Sigmoid colon (tissue), 4 donors: ENCODE measurements around the gene TIMM10.

Source experiments
- CTCF ChIP-seq, 4 experiments: fragments of 450-650 bp in 3 of 4; fragments of 200-600 bp in 1 of 4; IDR thresholded peaks; one replicate each; pipeline ENCODE4 v1.5.1; 2016 to 2019; ENCODE audit warnings: antibody characterized with exemption in 4 of 4, mild to moderate bottlenecking in 3 of 4, moderate library complexity in 2 of 4
- POLR2AphosphoS5 ChIP-seq, 4 donors: sonication (generic); formaldehyde crosslinking; IDR thresholded peaks; one replicate each; pipeline ENCODE4 v1.6.1; 2017; ENCODE audit warnings: antibody characterized with exemption in 4 of 4

GRCh38 chr11:57500515-57500914 is 30.0 kb downstream of the TIMM10 start:
- TF ChIP-seq CTCF (IDR thresholded peaks at IDR 0.05), result no peak
- no peak for TF ChIP-seq POLR2AphosphoS5 (IDR thresholded peaks at IDR 0.05)
